Gastroesophageal sphincter (tissue), 3 donors: Measurements from ENCODE around the gene FNBP1.

Source experiments
- CTCF ChIP-seq, 4 experiments: fragments of 200-600 bp in 2 of 4; fragments of 450-650 bp in 2 of 4; sonication (generic) in 1 of 4; IDR thresholded peaks; one replicate each; pipeline ENCODE4 v1.5.1; 2017 to 2019; ENCODE audit warnings: antibody characterized with exemption in 4 of 4, mild to moderate bottlenecking in 2 of 4, moderate library complexity in 2 of 4
- EP300 ChIP-seq: sonication (generic); formaldehyde crosslinking; IDR thresholded peaks from one replicate; pipeline ENCODE4 v1.6.1; 2017; ENCODE audit warnings: antibody characterized with exemption, mild to moderate bottlenecking

- TF ChIP-seq CTCF (IDR thresholded peaks at IDR 0.05) = no peak
- no peak for TF ChIP-seq EP300
These were observed 201.9 kb downstream of the FNBP1 start for GRCh38 chr9:129841071-129841470.
